HCT116 (cell line): Measurements from ENCODE around the gene CBLB. TPM values are rescaled to one million over a fixed set of nuclear protein-coding genes. Genes with fewer than 3 reads are reported as not detected.

ENCODE experiments used
- ATAC-seq: fragments of 200-7000 bp; cut with Tn5 transposase; 2 replicates; pipeline ENCODE4 v1.9.1; 2020; ENCODE audit warnings: mild to moderate bottlenecking, moderate library complexity
- BruUV-seq: library from RNA; stranded (reverse); fragments of 400-500 nt; replicated peaks from 2 replicates; lab custom pipeline; 2021; lab: Mats Ljungman, UMichigan
- CTCF ChIA-PET: fragments of 300-600 bp; sonication (Branson Sonifier 250); formaldehyde crosslinking; loops from one replicate; lab custom pipeline; 2021; ENCODE audit warnings: antibody characterized with exemption; lab: Charles Lee
- POLR2A ChIA-PET: fragments of 300-600, 350-600 bp; sonication (Branson Sonifier 250); formaldehyde crosslinking; loops from one replicate; lab custom pipeline; 2021; ENCODE audit warnings: antibody characterized with exemption; lab: Charles Lee
- RAD21 ChIA-PET, 2 experiments: fragments of 300-600 bp; sonication (Branson Sonifier 250); formaldehyde crosslinking; loops; one replicate each; lab custom pipeline; 2023; ENCODE audit warnings: low total read pairs in 2 of 2; ENCODE audit not compliant: uncharacterized antibody in 2 of 2, unreplicated experiment in 2 of 2, low non-redundant PET in 1 of 2; lab: Charles Lee
- DNase-seq: peaks from one replicate; pipeline ENCODE4 v3.0.0-alpha.2; 2010; ENCODE audit warnings: low read depth, low spot score
- H2AFZ ChIP-seq: fragments of 200-600 bp; shearing (Covaris generic), sonication (generic); 2 replicates; pipeline ENCODE4 v1.6.1; 2017; ENCODE audit warnings: low read depth, mixed run types, mixed read lengths, antibody characterized with exemption, low read length; ENCODE audit not compliant: poor library complexity, severe bottlenecking
- H3K27ac ChIP-seq: 2 replicates; pipeline ENCODE4 v1.5.1; 2012; ENCODE audit warnings: low read depth, low read length
- H3K27me3 ChIP-seq: fragments of 200-600 bp; sonication (generic); 2 replicates; pipeline ENCODE4 v1.6.1; 2016; ENCODE audit warnings: mixed run types, low read length, mixed read lengths; ENCODE audit not compliant: insufficient read depth
- H3K36me3 ChIP-seq, 2 experiments: fragments of 200-500 bp in 1 of 2; fragments of 200-600 bp in 1 of 2; sonication (Bioruptor generic) in 1 of 2; sonication (generic) in 1 of 2; 2 replicates each; pipeline versions ENCODE4 v1.5.1 to v1.6.1; 2014 to 2016; ENCODE audit warnings: low read length in 2 of 2, inconsistent platforms in 1 of 2, mixed read lengths in 1 of 2, mixed run types in 1 of 2; ENCODE audit not compliant: insufficient read depth in 2 of 2, control insufficient read depth in 1 of 2
- H3K4me1 ChIP-seq, 2 experiments: fragments of 200-600 bp in 1 of 2; sonication (generic) in 1 of 2; 2 replicates each; pipeline versions ENCODE4 v1.5.1 to v1.6.1; 2012 to 2017; ENCODE audit warnings: low read length in 2 of 2, inconsistent platforms in 1 of 2, mild to moderate bottlenecking in 1 of 2, mixed read lengths in 1 of 2, mixed run types in 1 of 2, moderate library complexity in 1 of 2; ENCODE audit not compliant: insufficient read depth in 2 of 2, control insufficient read depth in 1 of 2
- H3K4me2 ChIP-seq: fragments of 200-600 bp; sonication (generic); 2 replicates; pipeline ENCODE4 v1.6.1; 2017; ENCODE audit warnings: mixed run types, low read length, mixed read lengths
- H3K4me3 ChIP-seq, 2 experiments: fragments of 200-600 bp in 1 of 2; sonication (generic) in 1 of 2; replicated peaks in 1 of 2; 2 replicates each; pipeline ENCODE4 v1.5.1; 2011 to 2016; ENCODE audit warnings: low read length in 2 of 2, control low read depth in 1 of 2, low read depth in 1 of 2, mild to moderate bottlenecking in 1 of 2, mixed read lengths in 1 of 2, mixed run types in 1 of 2
- H3K79me2 ChIP-seq: fragments of 200-600 bp; sonication (generic); 2 replicates; pipeline ENCODE4 v1.6.1; 2017; ENCODE audit warnings: mild to moderate bottlenecking, mixed run types, low read length, moderate library complexity, mixed read lengths; ENCODE audit not compliant: insufficient read depth
- H3K9ac ChIP-seq: fragments of 200-600 bp; sonication (generic); 2 replicates; pipeline ENCODE4 v1.6.1; 2016; ENCODE audit warnings: low read length, mixed read lengths
- H3K9me2 ChIP-seq: fragments of 200-600 bp; sonication (generic), shearing (Covaris generic); 2 replicates; pipeline ENCODE4 v1.6.1; 2017; ENCODE audit warnings: mixed run types, mild to moderate bottlenecking, moderate library complexity; ENCODE audit not compliant: insufficient read depth
- H3K9me3 ChIP-seq, 2 experiments: fragments of 200-500 bp in 1 of 2; fragments of 200-600 bp in 1 of 2; sonication (Bioruptor generic) in 1 of 2; sonication (generic) in 1 of 2; 2 replicates each; pipeline ENCODE4 v1.6.1; 2014 to 2017; ENCODE audit warnings: low read length in 2 of 2, mixed read lengths in 2 of 2, inconsistent platforms in 1 of 2, low read depth in 1 of 2, mild to moderate bottlenecking in 1 of 2, mixed run types in 1 of 2, moderate library complexity in 1 of 2; ENCODE audit not compliant: control insufficient read depth in 1 of 2, insufficient read depth in 1 of 2
- H4K20me1 ChIP-seq: fragments of 200-600 bp; sonication (generic), shearing (Covaris generic); 2 replicates; pipeline ENCODE4 v1.6.1; 2017; ENCODE audit warnings: mixed run types, mild to moderate bottlenecking, moderate library complexity; ENCODE audit not compliant: insufficient read depth
- CEBPB ChIP-seq: IDR thresholded peaks from 2 replicates; pipeline ENCODE4 v1.6.1; 2012; ENCODE audit warnings: low read depth
- ELF1 ChIP-seq: IDR thresholded peaks from 2 replicates; pipeline ENCODE4 v1.6.1; 2012; ENCODE audit warnings: low read depth, borderline replicate concordance
- EZH2phosphoT487 ChIP-seq: fragments of 200-600 bp; IDR thresholded peaks from 2 replicates; pipeline ENCODE4 v1.6.1; 2018; ENCODE audit warnings: antibody characterized with exemption, borderline replicate concordance
- JUND ChIP-seq: IDR thresholded peaks from 2 replicates; pipeline ENCODE4 v1.6.1; 2012
- TCF7L2 ChIP-seq: IDR thresholded peaks from 2 replicates; pipeline ENCODE4 v1.7.0; 2011; ENCODE audit warnings: borderline replicate concordance, inconsistent platforms; ENCODE audit not compliant: insufficient read depth, insufficient read length; ENCODE audit errors: extremely low read depth
- ZFX ChIP-seq: fragments of 450-650 bp; IDR thresholded peaks from 2 replicates; pipeline ENCODE4 v1.6.1; 2017
- intact Hi-C: fragments of 100-400 bp; cut with micrococcal nuclease; formaldehyde crosslinking; loops from 2 replicates; pipeline ENCODE4 v1.10.0; 2022
- total RNA-seq: library from RNA; stranded (reverse); gene quantifications from one replicate; pipeline ENCODE4 v1.2.1, GENCODE V29; 2021; ENCODE audit not compliant: unreplicated experiment
- TF ChIP-seq, protein P1 (sequence below): IDR thresholded peaks from 2 replicates; pipeline ENCODE4 v1.6.1; 2012
- TF ChIP-seq, protein P2 (sequence below): IDR thresholded peaks from 2 replicates; pipeline ENCODE4 v1.6.1; 2012
- TF ChIP-seq, protein P3 (sequence below): IDR thresholded peaks from 2 replicates; pipeline ENCODE4 v1.6.1; 2012; ENCODE audit warnings: low read depth

CBLB gene
- total RNA-seq, 1 experiment from 2014 or later, result 10.4 TPM

DNA sequence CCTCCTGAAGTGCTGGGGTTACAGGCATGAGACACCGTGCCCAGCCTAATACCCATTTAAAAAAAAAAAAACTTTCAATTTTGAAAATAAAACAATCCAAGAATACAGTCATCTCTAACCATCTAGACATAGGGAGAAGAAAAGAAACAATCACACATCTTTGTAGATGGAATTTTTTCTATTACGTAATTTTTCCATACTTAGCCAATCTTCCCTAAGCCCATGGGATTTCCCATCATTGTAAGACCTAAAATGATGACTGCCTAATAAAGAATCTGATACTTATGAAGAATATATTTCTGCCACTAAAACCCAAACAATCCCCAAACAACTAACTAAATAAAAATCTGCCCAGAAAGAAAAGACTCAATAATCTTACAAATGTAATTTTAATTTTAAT, 88.7 kb downstream of the CBLB start:
- BruUV-seq, result no TSS peak
- Histone ChIP-seq H3K79me2 (no peaks in the 10 kb centered on the region), H3K36me3 (no peaks in the 10 kb centered on the region), H3K4me2 (no peak overlapping the region), H4K20me1 (no peaks in the 10 kb centered on the region; the same call in 1 of the 2 replicates), H3K9me3 (no peaks in the 10 kb centered on the region), H2AFZ (no peak overlapping the region), H3K9me2 (no peaks in the 10 kb centered on the region), H3K27me3 (no peaks in the 10 kb centered on the region), H3K4me3 (no peak overlapping the region), H3K9ac (no peak overlapping the region), H3K27ac (no peak overlapping the region), H3K4me1 (no peaks in the 10 kb centered on the region)
- no peak for DNase-seq
- no peak for ATAC-seq
- ChIA-PET RAD21 (no interaction called here), CTCF (no interaction called here), POLR2A (no interaction called here)
- intact Hi-C loops, result no loop called here
- no peak for TF ChIP-seq TCF7L2
- TF ChIP-seq ZFX, result no peak
- TF ChIP-seq CEBPB, result no peak
- TF ChIP-seq, protein P1, sequence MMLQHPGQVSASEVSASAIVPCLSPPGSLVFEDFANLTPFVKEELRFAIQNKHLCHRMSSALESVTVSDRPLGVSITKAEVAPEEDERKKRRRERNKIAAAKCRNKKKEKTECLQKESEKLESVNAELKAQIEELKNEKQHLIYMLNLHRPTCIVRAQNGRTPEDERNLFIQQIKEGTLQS, result no peak
- no peak for TF ChIP-seq JUND
- no peak for TF ChIP-seq EZH2phosphoT487
- TF ChIP-seq ELF1, result no peak
- TF ChIP-seq, protein P2, sequence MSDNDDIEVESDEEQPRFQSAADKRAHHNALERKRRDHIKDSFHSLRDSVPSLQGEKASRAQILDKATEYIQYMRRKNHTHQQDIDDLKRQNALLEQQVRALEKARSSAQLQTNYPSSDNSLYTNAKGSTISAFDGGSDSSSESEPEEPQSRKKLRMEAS, result no peak
- TF ChIP-seq, protein P3, sequence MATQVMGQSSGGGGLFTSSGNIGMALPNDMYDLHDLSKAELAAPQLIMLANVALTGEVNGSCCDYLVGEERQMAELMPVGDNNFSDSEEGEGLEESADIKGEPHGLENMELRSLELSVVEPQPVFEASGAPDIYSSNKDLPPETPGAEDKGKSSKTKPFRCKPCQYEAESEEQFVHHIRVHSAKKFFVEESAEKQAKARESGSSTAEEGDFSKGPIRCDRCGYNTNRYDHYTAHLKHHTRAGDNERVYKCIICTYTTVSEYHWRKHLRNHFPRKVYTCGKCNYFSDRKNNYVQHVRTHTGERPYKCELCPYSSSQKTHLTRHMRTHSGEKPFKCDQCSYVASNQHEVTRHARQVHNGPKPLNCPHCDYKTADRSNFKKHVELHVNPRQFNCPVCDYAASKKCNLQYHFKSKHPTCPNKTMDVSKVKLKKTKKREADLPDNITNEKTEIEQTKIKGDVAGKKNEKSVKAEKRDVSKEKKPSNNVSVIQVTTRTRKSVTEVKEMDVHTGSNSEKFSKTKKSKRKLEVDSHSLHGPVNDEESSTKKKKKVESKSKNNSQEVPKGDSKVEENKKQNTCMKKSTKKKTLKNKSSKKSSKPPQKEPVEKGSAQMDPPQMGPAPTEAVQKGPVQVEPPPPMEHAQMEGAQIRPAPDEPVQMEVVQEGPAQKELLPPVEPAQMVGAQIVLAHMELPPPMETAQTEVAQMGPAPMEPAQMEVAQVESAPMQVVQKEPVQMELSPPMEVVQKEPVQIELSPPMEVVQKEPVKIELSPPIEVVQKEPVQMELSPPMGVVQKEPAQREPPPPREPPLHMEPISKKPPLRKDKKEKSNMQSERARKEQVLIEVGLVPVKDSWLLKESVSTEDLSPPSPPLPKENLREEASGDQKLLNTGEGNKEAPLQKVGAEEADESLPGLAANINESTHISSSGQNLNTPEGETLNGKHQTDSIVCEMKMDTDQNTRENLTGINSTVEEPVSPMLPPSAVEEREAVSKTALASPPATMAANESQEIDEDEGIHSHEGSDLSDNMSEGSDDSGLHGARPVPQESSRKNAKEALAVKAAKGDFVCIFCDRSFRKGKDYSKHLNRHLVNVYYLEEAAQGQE, result no peak
